Muscle layer of colon (tissue), 2 donors: ENCODE results near the gene PKLR.

Experiments used
- H3K27ac ChIP-seq: one replicate; pipeline ENCODE4 v1.7.0; 2013; ENCODE audit warnings: low read depth, mild to moderate bottlenecking, low read length, moderate library complexity
- H3K27me3 ChIP-seq, 2 donors: one replicate each; pipeline ENCODE4 v1.7.0; 2013; ENCODE audit warnings: low read length in 2 of 2, mild to moderate bottlenecking in 2 of 2; ENCODE audit not compliant: insufficient read depth in 2 of 2, control insufficient read depth in 1 of 2
- H3K36me3 ChIP-seq: one replicate; pipeline ENCODE4 v1.7.0; 2013; ENCODE audit warnings: mild to moderate bottlenecking, low read length; ENCODE audit not compliant: insufficient read depth
- H3K4me1 ChIP-seq: one replicate; pipeline ENCODE4 v1.7.0; 2013; ENCODE audit warnings: mild to moderate bottlenecking, low read length; ENCODE audit not compliant: insufficient read depth
- H3K4me3 ChIP-seq, 2 donors: one replicate each; pipeline ENCODE4 v1.7.0; 2013; ENCODE audit warnings: low read length in 2 of 2, low read depth in 1 of 2, mild to moderate bottlenecking in 1 of 2, moderate library complexity in 1 of 2
- H3K9ac ChIP-seq: one replicate; pipeline ENCODE4 v1.7.0; 2013; ENCODE audit warnings: low read length
- H3K9me3 ChIP-seq: one replicate; pipeline ENCODE4 v1.7.0; 2013; ENCODE audit warnings: mild to moderate bottlenecking, low read length
- donor health status: abdominal sarcoma.
- donor health status: Adenocarcinoma of cecum.

The PKLR gene

GRCh38 chr1:155261852-155262673, 39.2 kb downstream of the PKLR start, which contains the start of gene SCAMP3:
Gene SCAMP3, minus strand, starts transcription at chr1:155262360. Its CDS starts 209 bp downstream, at chr1:155262151.
- peak within 1 kb of the TSS; percentile 83 for H3K9ac ChIP-seq
- peaks cover 54% of the 10 kb centered on the region for H3K36me3 ChIP-seq
- H3K9me3 ChIP-seq: no peaks in the 10 kb centered on the region
- H3K4me1 ChIP-seq: peaks cover 15% of the 10 kb centered on the region
- H3K27me3 ChIP-seq: no peaks in the 10 kb centered on the region
- peak within 1 kb of the TSS; percentile 97 for H3K27ac ChIP-seq
- H3K4me3 ChIP-seq: peak within 1 kb of the TSS; percentile 90 to 97

- no peaks in the 10 kb centered on the region for H3K27me3 ChIP-seq
- H3K4me1 ChIP-seq: peaks cover 18% of the 10 kb centered on the region
- no peaks in the 10 kb centered on the region for H3K9me3 ChIP-seq
- peak overlapping the region; percentile 97 for H3K27ac ChIP-seq
- H3K9ac ChIP-seq: peak overlapping the region; percentile 83
- H3K36me3 ChIP-seq: peaks cover 54% of the 10 kb centered on the region
- H3K4me3 ChIP-seq: peak overlapping the region; percentile 90 to 97
Observed at GRCh38 chr1:155261493-155261851, 39.8 kb downstream of the PKLR start.

- no peak overlapping the region for H3K4me3 ChIP-seq
- H3K9me3 ChIP-seq: no peaks in the 10 kb centered on the region
- peaks cover 49% of the 10 kb centered on the region for H3K36me3 ChIP-seq
- no peaks in the 10 kb centered on the region for H3K27me3 ChIP-seq
- peaks cover 28% of the 10 kb centered on the region for H3K4me1 ChIP-seq
- no peak overlapping the region for H3K27ac ChIP-seq
- H3K9ac ChIP-seq: peak overlapping the region; percentile 83
Observed at GRCh38 chr1:155260276-155260675, 41.0 kb downstream of the PKLR start.

- Histone ChIP-seq H3K36me3 (peaks cover 23% of the 10 kb centered on the region), H3K27ac (peak overlapping the region; percentile 84), H3K27me3 (no peaks in the 10 kb centered on the region), H3K9ac (peak overlapping the region; percentile 76), H3K4me3 (peak overlapping the region; percentile 63 to 66), H3K4me1 (peaks cover 40% of the 10 kb centered on the region), H3K9me3 (no peaks in the 10 kb centered on the region)
Observed at GRCh38 chr1:155256058-155256852, 45.0 kb downstream of the PKLR start.

- peaks cover 40% of the 10 kb centered on the region for H3K4me1 ChIP-seq
- H3K36me3 ChIP-seq: peaks cover 23% of the 10 kb centered on the region
- peak within 1 kb of the TSS; percentile 76 for H3K9ac ChIP-seq
- H3K27ac ChIP-seq: peak within 1 kb of the TSS; percentile 84
- H3K4me3 ChIP-seq: peak within 1 kb of the TSS; percentile 63 to 66
- no peaks in the 10 kb centered on the region for H3K27me3 ChIP-seq
- no peaks in the 10 kb centered on the region for H3K9me3 ChIP-seq
Observed at GRCh38 chr1:155255243-155256007, 45.8 kb downstream of the PKLR start, which contains the start of gene ENTREP3. Gene ENTREP3, minus strand, starts transcription at chr1:155255483. Its CDS starts 606 bp downstream, at chr1:155254877.

GRCh38 chr1:155254714-155255242, 46.5 kb downstream of the PKLR start:
- Histone ChIP-seq H3K36me3 (peaks cover 18% of the 10 kb centered on the region), H3K4me3 (peak overlapping the region; percentile 63 to 66), H3K27me3 (no peaks in the 10 kb centered on the region), H3K9ac (peak overlapping the region; percentile 76), H3K27ac (peak overlapping the region; percentile 84), H3K4me1 (peaks cover 39% of the 10 kb centered on the region), H3K9me3 (no peaks in the 10 kb centered on the region)

GRCh38 chr1:155254228-155254713, 47.0 kb downstream of the PKLR start:
- Histone ChIP-seq H3K4me3 (peak overlapping the region; percentile 63 to 66), H3K36me3 (peaks cover 18% of the 10 kb centered on the region), H3K9me3 (no peaks in the 10 kb centered on the region), H3K27ac (peak overlapping the region; percentile 84), H3K4me1 (peaks cover 39% of the 10 kb centered on the region), H3K27me3 (no peaks in the 10 kb centered on the region), H3K9ac (peak overlapping the region; percentile 76)

GRCh38 chr1:155253797-155254196, 47.4 kb downstream of the PKLR start:
- Histone ChIP-seq H3K27ac (no peak overlapping the region), H3K9me3 (no peaks in the 10 kb centered on the region), H3K27me3 (no peaks in the 10 kb centered on the region), H3K4me3 (peak overlapping the region in 1 of 2 donors; percentile 66), H3K36me3 (peaks cover 17% of the 10 kb centered on the region), H3K4me1 (peaks cover 39% of the 10 kb centered on the region), H3K9ac (peak overlapping the region; percentile 76)

- Histone ChIP-seq H3K4me1 (peaks cover 39% of the 10 kb centered on the region), H3K27ac (no peak overlapping the region), H3K9ac (no peak overlapping the region), H3K36me3 (peaks cover 14% of the 10 kb centered on the region), H3K27me3 (no peaks in the 10 kb centered on the region), H3K4me3 (peak overlapping the region in 1 of 2 donors; percentile 66), H3K9me3 (no peaks in the 10 kb centered on the region)
Observed at GRCh38 chr1:155253208-155253607, 48.0 kb downstream of the PKLR start.

GRCh38 chr1:155251566-155251965, 49.7 kb downstream of the PKLR start:
- no peaks in the 10 kb centered on the region for H3K27me3 ChIP-seq
- peaks cover 36% of the 10 kb centered on the region for H3K4me1 ChIP-seq
- no peak overlapping the region for H3K27ac ChIP-seq
- H3K4me3 ChIP-seq: no peak overlapping the region
- peaks cover 19% of the 10 kb centered on the region for H3K36me3 ChIP-seq
- no peaks in the 10 kb centered on the region for H3K9me3 ChIP-seq
- no peak overlapping the region for H3K9ac ChIP-seq
